GM12801 (cell line): Measurements from ENCODE around the gene PALM2AKAP2.

Experiments used
- TF ChIP-seq, protein P1 (sequence below): IDR thresholded peaks from one replicate; pipeline ENCODE4 v1.5.1; 2011; ENCODE audit warnings: control low read depth; ENCODE audit not compliant: insufficient read length; ENCODE audit errors: extremely low read depth

PALM2AKAP2 gene

GRCh38 chr9:109771796-109772531 is 8.0 kb upstream of the PALM2AKAP2 start:
- TF ChIP-seq, protein P1, sequence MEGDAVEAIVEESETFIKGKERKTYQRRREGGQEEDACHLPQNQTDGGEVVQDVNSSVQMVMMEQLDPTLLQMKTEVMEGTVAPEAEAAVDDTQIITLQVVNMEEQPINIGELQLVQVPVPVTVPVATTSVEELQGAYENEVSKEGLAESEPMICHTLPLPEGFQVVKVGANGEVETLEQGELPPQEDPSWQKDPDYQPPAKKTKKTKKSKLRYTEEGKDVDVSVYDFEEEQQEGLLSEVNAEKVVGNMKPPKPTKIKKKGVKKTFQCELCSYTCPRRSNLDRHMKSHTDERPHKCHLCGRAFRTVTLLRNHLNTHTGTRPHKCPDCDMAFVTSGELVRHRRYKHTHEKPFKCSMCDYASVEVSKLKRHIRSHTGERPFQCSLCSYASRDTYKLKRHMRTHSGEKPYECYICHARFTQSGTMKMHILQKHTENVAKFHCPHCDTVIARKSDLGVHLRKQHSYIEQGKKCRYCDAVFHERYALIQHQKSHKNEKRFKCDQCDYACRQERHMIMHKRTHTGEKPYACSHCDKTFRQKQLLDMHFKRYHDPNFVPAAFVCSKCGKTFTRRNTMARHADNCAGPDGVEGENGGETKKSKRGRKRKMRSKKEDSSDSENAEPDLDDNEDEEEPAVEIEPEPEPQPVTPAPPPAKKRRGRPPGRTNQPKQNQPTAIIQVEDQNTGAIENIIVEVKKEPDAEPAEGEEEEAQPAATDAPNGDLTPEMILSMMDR = no peak

- TF ChIP-seq, protein P1 = no peak
Measured at GRCh38 chr9:109775516-109775915, 4.5 kb upstream of the PALM2AKAP2 start.

- TF ChIP-seq, protein P1 = no peak
Measured at GRCh38 chr9:109776391-109776790, 3.6 kb upstream of the PALM2AKAP2 start.

GRCh38 chr9:109780453-109781033 is 545 bp downstream of the PALM2AKAP2 start:
- TF ChIP-seq, protein P1 = no peak

GRCh38 chr9:109781086-109781485 is 1.1 kb downstream of the PALM2AKAP2 start:
- TF ChIP-seq, protein P1 = no peak

DNA sequence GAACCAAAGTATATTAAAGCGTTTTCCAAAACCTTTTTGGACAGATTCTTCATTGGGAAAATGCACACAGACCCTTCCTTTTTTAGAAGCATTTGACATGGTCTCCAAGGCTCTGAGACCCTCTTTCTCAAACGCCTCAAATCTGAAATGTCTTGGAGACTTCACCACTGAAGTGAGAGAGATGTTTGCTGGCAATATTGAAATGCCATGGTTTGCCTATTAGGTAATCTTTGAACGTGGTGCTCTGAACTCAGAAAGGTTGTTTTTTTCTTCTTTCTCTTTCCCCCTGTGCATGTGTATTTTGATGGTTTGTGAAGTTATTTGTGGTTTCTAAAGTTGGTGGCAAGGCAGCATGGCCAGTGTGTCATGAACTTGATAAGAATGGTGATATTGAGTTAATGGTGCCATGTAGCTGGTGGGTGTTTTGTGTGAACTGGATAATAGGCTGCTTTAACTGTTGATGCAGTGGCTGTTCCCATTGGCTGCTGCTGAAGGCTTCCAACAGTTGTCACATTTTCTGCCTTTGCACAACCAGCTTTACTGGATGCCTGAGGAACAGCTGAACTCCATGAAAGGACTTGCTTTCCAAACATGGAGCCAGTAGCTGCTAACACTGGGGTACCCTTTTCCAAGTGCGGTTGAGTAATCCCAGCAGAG is 1.7 kb downstream of the PALM2AKAP2 start:
- TF ChIP-seq, protein P1 = no peak

DNA sequence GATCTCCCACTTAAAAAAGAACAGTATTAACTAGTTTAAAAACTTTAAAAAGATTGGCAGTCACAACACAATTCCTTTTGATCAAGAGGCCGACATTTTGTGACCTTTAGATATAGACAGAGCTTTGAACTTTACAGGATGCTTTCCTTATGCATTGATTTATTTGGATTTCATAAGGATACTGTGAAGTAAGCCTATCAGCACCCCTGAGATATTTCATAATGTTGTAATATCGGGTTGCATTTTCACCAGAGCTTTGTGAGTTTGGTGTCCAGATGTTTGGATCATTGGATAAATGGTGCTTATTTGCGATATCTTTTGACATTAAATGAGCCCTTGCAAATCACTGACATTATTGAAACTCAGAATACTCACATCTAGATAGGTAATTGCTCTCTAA is 7.7 kb downstream of the PALM2AKAP2 start:
- TF ChIP-seq, protein P1 = no peak
